Vagina (tissue), 2 donors: ENCODE measurements around the gene NXPH2.

Source experiments
- CTCF ChIP-seq, 3 experiments: fragments of 450-650 bp in 2 of 3; fragments of 200-600 bp in 1 of 3; sonication (generic) in 1 of 3; IDR thresholded peaks; one replicate each; pipeline ENCODE4 v1.5.1; 2017 to 2019; ENCODE audit warnings: antibody characterized with exemption in 3 of 3, mild to moderate bottlenecking in 2 of 3, moderate library complexity in 2 of 3
- POLR2AphosphoS5 ChIP-seq, 2 donors: sonication (generic); formaldehyde crosslinking; IDR thresholded peaks; one replicate each; pipeline ENCODE4 v1.9.0; 2017; ENCODE audit warnings: antibody characterized with exemption in 2 of 2, mild to moderate bottlenecking in 2 of 2, low read depth in 1 of 2; ENCODE audit not compliant: insufficient read depth in 1 of 2

DNA sequence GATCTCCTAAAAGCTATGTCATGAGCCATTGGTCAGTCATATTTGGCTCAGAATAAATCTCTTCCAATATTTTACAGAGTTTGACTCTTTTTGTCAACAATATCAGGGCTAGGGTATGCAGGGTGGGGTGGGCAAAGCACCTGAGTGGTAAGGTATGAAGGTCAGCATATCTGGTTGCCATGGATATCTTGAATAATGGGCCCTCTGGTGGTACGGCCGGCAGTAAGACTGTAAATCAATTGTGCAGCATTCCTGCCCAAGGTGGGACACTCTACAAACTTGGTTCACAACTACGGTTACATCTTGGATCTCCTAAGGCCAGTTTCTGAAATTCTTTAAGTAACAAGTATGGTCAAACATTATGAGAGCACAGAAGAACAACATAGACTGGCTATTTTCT lies 159.1 kb downstream of the NXPH2 start:
- TF ChIP-seq CTCF (IDR thresholded peaks at IDR 0.05) (no peak), POLR2AphosphoS5 (IDR thresholded peaks at IDR 0.05; ENCODE audit: insufficient read depth in 1 of 2, low read depth in 1 of 2) (no peak)
